Heart left ventricle (tissue), 13 donors: Measurements from ENCODE around the gene ELOVL2.
A peak's percentile ranks its signal among the peaks of the same experiment; 100 is the strongest.

Experiments used
- CTCF ChIP-seq, 12 donors: fragments of 200-600 bp; sonication (generic) in 4 of 12; IDR thresholded peaks; one replicate each; pipeline versions ENCODE4 v1.5.0 to v1.8.0; 2018 to 2022; ENCODE audit warnings: antibody characterized with exemption in 12 of 12, mild to moderate bottlenecking in 5 of 12
- POLR2A ChIP-seq, 2 donors: fragments of 450-650 bp; IDR thresholded peaks; one replicate each; pipeline ENCODE4 v1.6.1; 2017; ENCODE audit warnings: antibody characterized with exemption in 2 of 2, mild to moderate bottlenecking in 2 of 2, moderate library complexity in 2 of 2
- donor health status: ischemic (EF 13 %, LVEDD 7.1; RV severe dilation, severe dysfunction).
- donor health status: DM: no; HTN: yes; CAD: no.
- donor health status: DM: no; HTN: no; CAD: no.
- donor health status: ischemic (EF 25% LVEDD 6.9; RV normal size, moderate dysfunction).
- donor health status: ischemic (EF 25% LVEDD 5.7; RV mildly dilated, moderate dysfunction).
- donor health status: ischemic (EF 35%, LVEDD 5.7; RV mildly dilated, moderate dysfunction).
- donor health status: nonischemic (EF 11% LVEDD 7.7; RV severe dilation, severe dysfunction).
- donor health status: DM: yes; HTN: yes; CAD: no.
- donor health status: PGD.
- donor health status: ischemic (EF 29% LVEDD 5.4; RV normal size, mild dysfunction).
- donor health status: nonischemic (EF 23%, LVEDD 6.1; RV moderate dilation, normal function).

GRCh38 chr6:11043961-11044711, at the start of gene ELOVL2:
- TF ChIP-seq CTCF (IDR thresholded peaks at IDR 0.05), result peak in 11 of 12 donors; percentile 29 to 71 (median 55)
- no peak for TF ChIP-seq POLR2A (IDR thresholded peaks at IDR 0.05)
